GM19240 (cell line): Measurements from ENCODE around the gene TST.
"Not testable (repeated sequence)": the region's sequence is repeated elsewhere in the genome, so short reads cannot be mapped to it uniquely, and the experiment has no call there.

Source experiments
- DNase-seq: peaks from one replicate; pipeline ENCODE4 v3.0.0; 2011; ENCODE audit warnings: low spot score; ENCODE audit not compliant: insufficient read length

The TST gene

GRCh38 chr22:37015587-37015878 lies 3.7 kb downstream of the TST start:
- no peak for DNase-seq

- DNase-seq = no peak
Measured at GRCh38 chr22:37014835-37015586, 4.2 kb downstream of the TST start.

- DNase-seq = no peak
Measured at GRCh38 chr22:37014415-37014806, 4.8 kb downstream of the TST start.

- DNase-seq = no peak
Measured at GRCh38 chr22:37012956-37013355, 6.3 kb downstream of the TST start.

DNA sequence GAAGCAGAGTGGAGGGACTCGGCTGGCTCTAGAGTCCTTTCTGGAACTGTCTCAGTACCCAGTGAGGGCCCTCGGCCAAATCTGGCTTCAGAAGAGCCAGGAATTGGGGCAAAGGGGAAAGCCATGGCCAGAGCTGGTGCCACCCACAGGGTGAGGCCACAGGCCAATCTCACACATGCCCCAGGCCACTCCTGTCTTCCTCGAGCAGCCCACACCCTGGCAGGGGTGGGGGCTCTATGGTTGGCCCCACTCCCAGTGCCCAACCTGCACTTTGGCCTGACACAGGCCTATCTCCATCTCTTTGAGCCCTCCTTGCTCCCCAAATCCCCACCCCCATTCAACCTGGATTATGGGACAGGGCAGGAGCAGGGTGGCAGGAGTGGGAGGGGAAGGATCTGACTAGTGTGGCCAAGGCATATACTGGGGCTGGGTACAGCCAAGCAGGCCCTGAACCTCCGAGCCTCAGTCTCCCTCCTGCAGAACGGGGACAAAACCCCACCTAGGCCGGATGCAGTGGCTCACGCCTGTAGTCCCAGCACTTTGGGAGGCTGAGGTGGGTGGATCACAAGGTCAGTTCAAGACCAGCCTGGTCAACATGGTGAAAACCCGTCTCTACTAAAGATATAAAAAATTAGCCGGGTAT lies 6.9 kb downstream of the TST start:
- DNase-seq = no peak

DNA sequence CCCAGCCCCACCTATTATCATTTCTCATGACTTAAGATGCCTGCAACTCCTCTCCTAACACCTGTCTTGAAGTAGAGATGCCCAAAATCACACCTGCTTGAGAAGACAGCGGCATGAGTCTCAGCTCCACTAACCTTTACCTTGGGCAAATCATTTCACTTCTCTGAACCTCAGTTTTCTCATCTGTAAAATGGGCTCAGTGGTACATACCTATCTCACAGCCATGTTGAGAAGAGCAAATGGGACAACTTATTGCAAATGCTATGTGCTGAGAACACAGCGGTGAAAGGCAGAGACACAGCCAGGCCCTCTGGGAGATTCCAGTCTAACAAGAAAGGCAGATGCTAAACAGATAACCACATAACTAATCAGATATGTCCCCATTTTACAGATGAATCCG lies 7.8 kb downstream of the TST start:
- DNase-seq = no peak

- no peak for DNase-seq
Measured at GRCh38 chr22:37010976-37011375, 8.3 kb downstream of the TST start.

DNA sequence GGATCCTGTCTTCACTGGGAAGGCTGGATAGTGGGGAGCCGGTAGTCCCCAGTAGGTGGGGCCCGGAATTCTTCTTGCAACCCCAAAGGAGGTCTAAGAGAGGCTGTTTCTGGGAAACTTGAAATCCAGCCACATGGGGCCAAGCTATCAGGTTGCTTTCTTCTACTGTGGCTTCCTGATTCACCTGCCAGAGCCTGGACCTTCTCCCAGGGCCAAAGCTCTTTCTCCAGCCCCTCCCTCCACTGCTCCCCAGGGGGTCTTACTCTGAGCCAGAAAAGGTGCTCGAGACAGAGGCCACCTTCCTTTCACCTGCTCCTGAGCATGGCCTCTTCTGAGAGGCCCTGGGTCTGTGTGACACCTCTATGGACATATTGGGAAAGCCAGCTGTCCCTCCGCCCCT lies 9.1 kb downstream of the TST start:
- no peak for DNase-seq

GRCh38 chr22:37009490-37009889 lies 9.8 kb downstream of the TST start:
- DNase-seq = no peak

DNA sequence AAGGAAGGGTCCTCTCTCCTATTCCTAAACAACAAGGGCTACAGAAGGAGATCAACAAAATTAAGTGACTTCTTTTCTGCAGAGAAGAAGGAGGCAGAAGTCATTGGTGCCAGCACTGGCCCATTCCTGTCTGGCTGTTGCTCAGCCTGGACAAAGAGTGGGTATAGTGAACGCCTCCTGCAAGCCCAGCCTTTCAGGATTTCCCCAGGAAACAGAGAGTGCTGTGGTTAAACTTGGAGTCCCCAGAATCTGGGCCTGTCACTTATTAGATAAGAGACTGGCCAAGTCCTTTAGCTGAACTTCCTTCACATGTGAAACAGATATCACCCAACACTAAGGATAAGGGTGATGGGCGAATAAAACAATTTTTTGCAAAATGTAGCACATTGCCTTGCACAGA lies 10.9 kb downstream of the TST start:
- no peak for DNase-seq

GRCh38 chr22:37007651-37008050 lies 11.6 kb downstream of the TST start:
- DNase-seq = no peak

DNA sequence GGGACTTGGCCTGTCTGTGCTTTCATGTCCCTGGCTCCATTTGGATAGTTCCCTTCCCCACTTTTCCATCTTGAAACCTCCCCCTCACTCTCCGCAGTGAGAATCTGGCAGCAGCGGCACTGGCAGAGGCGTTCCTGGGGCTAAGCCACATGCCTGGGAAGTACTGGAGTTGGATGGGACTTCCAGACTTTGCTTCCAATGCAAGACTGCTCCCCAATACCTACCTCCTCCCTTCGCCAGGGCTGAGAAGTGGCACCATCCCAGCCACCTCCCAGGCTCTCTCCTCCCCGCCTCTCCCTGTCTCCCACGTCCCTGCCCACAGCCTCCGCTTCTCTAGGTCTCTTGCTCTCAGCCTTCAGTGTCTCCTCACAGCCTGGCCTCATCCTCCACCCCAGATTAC lies 16.6 kb downstream of the TST start:
- DNase-seq = no peak

- no peak for DNase-seq
Measured at GRCh38 chr22:37001826-37002225, 17.4 kb downstream of the TST start.

DNA sequence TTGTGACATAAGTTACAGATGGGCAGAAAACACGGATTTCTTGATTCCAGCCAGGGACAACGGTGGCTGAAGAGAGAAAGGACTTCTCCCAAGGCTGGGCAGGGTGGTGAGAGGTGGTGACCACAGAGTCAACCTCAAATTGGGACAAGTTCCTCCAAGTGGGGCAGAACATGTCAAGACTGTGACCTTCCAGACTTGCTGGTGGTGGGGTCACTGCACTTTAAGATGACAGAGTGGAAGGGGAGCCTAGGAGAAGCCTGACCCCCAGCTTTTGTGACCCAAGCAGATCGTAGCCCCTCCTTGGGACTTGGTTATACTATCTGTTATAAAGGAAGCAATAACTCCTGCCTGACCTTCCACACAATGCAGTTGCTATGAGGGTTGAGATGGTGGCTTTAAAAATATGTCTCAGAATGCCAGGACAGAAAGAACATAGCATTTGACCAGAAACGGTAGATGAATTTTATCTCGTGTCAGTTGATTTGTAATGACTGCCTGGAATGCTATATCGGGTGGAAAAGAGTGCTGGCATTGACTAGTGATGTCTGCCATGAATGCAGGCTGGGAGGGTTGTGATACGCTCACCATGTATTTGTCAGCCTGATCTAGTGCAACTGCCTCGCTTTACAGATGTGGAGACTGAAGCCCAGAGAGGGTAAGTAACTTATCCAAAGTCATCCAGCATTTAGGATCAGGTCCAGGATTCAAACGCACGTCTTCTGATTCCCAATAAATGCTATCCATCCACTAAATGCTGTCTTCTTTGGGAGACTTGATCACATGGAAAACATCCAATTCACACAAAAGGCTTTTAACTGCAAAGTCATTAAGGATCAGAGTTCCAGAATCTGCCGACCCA lies 18.3 kb downstream of the TST start:
- no peak for DNase-seq

- no peak for DNase-seq
Measured at GRCh38 chr22:36999463-36999862, 19.8 kb downstream of the TST start.

- DNase-seq = no peak
Measured at GRCh38 chr22:36998620-36999351, 20.5 kb downstream of the TST start.

GRCh38 chr22:36997746-36998145 lies 21.5 kb downstream of the TST start:
- no peak for DNase-seq

DNA sequence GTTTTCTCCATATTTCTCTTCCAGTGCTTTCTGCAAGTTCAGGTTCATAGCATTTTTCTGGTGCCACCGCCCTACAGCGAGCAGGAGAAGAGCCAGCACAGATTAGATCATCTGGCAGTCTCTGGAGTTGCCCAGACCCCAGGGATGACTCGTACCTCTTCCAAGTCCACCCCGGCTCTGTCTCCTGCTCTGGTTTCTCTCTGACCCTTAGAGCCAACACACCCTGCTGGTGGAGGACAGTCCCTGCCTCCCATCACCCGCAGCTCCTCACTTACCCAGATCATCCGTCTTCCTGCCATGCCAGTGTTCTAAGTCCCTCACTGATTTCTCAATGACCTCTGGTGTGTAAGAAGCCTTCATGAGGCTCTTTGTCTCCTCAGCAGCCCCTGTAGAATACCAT lies 28.0 kb downstream of the TST start:
- no peak for DNase-seq

- DNase-seq = no peak
Measured at GRCh38 chr22:36990457-36990856, 28.8 kb downstream of the TST start.

DNA sequence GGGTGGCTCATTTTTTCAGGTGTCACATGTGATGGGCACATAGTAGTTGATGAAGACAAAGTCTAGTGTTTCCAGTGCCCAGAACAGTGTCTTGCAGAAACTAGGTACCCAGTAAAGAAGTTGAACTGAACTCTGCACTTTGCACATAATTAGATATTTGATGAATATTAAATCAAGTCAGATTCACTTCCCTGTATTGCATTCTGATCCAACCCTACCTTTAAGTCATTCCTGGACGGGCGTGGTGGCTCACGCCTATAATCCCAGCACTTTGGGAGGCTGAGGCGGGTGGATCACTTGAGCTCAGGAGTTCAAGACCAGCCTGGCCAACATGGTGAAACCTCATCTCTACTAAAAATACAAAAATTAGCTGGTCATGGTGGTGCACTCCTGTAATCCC lies 30.2 kb downstream of the TST start:
- DNase-seq = not testable (repeated sequence)

- no peak for DNase-seq
Measured at GRCh38 chr22:36988075-36988832, 31.0 kb downstream of the TST start.
